AG04450 (cell line): ENCODE measurements around the gene ITK. TPM values are rescaled to one million over a fixed set of nuclear protein-coding genes. Genes with fewer than 3 reads are reported as not detected.

Experiments used
- CTCF ChIA-PET: fragments of 300-600, 350-600 bp; formaldehyde crosslinking; extraction: SDS; loops from one replicate; lab custom pipeline; 2022; ENCODE audit warnings: antibody characterized with exemption, inconsistent platforms; lab: Charles Lee
- POLR2A ChIA-PET: fragments of 350-600 bp; formaldehyde crosslinking; extraction: SDS; loops from one replicate; lab custom pipeline; 2021; ENCODE audit warnings: antibody characterized with exemption, inconsistent platforms; lab: Yijun Ruan, JAX
- DNase-seq: peaks from one replicate; pipeline ENCODE4 v3.0.0-alpha.2; 2011; ENCODE audit warnings: low read depth, low spot score
- H3K27ac ChIP-seq: one replicate; pipeline ENCODE4 v1.5.1; 2012; ENCODE audit warnings: low read depth, low read length, control low read depth
- H3K27me3 ChIP-seq: one replicate; pipeline ENCODE4 v1.6.0; 2012; ENCODE audit warnings: low read length; ENCODE audit not compliant: control insufficient read depth, insufficient read depth
- H3K4me3 ChIP-seq: 2 replicates; pipeline ENCODE4 v1.5.1; 2011; ENCODE audit warnings: mild to moderate bottlenecking, low read depth, low read length, control low read depth
- H3K9me3 ChIP-seq: 2 replicates; pipeline ENCODE4 v1.5.1; 2012; ENCODE audit warnings: low read length; ENCODE audit not compliant: control insufficient read depth, insufficient read depth
- polyA plus RNA-seq: library from polyadenylated mRNA; depleted of rRNA; stranded (reverse); fragments of >200 nt; gene quantifications from 2 replicates; pipeline ENCODE4 v1.2.3, GENCODE V29; 2011
- TF ChIP-seq, protein P1 (sequence below): IDR thresholded peaks from 2 replicates; pipeline ENCODE4 v1.5.1; 2011; ENCODE audit warnings: low read depth, low read length, control low read depth, inconsistent platforms

Gene ITK
- polyA plus RNA-seq, 1 experiment: not detected

- Histone ChIP-seq H3K27ac (no peak overlapping the region), H3K27me3 (no peaks in the 10 kb centered on the region), H3K4me3 (no peak overlapping the region), H3K9me3 (no peaks in the 10 kb centered on the region)
- TF ChIP-seq, protein P1, sequence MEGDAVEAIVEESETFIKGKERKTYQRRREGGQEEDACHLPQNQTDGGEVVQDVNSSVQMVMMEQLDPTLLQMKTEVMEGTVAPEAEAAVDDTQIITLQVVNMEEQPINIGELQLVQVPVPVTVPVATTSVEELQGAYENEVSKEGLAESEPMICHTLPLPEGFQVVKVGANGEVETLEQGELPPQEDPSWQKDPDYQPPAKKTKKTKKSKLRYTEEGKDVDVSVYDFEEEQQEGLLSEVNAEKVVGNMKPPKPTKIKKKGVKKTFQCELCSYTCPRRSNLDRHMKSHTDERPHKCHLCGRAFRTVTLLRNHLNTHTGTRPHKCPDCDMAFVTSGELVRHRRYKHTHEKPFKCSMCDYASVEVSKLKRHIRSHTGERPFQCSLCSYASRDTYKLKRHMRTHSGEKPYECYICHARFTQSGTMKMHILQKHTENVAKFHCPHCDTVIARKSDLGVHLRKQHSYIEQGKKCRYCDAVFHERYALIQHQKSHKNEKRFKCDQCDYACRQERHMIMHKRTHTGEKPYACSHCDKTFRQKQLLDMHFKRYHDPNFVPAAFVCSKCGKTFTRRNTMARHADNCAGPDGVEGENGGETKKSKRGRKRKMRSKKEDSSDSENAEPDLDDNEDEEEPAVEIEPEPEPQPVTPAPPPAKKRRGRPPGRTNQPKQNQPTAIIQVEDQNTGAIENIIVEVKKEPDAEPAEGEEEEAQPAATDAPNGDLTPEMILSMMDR: no peak
- POLR2A ChIA-PET: no interaction called here
- DNase-seq: no peak
- CTCF ChIA-PET: no interaction called here
Measured at GRCh38 chr5:157155297-157155696, 25.3 kb upstream of the ITK start.

- ChIA-PET POLR2A (no interaction called here), CTCF (interaction anchor here (0.6 to 2.2 kb wide), 3 partner anchors 9 to 1195 kb away, joined by 3 to 16 read pairs (median 3); no protein-coding TSS in a partner anchor)
- H3K27me3 ChIP-seq: no peaks in the 10 kb centered on the region
Measured at GRCh38 chr5:157157293-157157891, 23.2 kb upstream of the ITK start.

GRCh38 chr5:157159209-157159751, 21.4 kb upstream of the ITK start:
- no peaks in the 10 kb centered on the region for H3K27me3 ChIP-seq
- ChIA-PET CTCF (no interaction called here), POLR2A (no interaction called here)
- H3K4me3 ChIP-seq: no peak overlapping the region
- TF ChIP-seq, protein P1: no peak
- DNase-seq: no peak
- H3K27ac ChIP-seq: no peak overlapping the region
- H3K9me3 ChIP-seq: no peaks in the 10 kb centered on the region

More at GRCh38 chr5:157157293-157157891, 23.2 kb upstream of the ITK start:
- no peaks in the 10 kb centered on the region for H3K9me3 ChIP-seq
- no peak for DNase-seq
- TF ChIP-seq, protein P1: no peak
- H3K4me3 ChIP-seq: no peak overlapping the region
- no peak overlapping the region for H3K27ac ChIP-seq

DNA sequence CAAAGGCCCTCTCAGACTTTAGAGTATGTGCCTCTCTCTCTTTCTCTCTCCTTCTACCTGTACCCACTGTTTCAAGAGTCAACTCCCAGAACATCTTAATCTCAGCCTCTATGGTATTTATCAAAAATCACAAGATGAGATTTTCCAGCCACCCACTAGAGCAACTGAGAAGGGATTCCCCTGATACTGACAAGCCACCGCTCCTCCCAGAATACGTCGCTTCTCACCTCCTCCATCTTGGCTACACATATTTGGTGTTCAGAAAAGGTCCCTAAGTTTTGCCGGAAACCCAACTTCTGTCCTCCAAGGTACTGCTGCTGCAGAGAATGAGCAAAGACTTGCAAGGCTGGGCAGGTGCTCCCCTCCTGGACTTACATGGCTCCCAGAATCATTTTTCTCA, 20.6 kb upstream of the ITK start:
- H3K27me3 ChIP-seq: no peaks in the 10 kb centered on the region
- ChIA-PET POLR2A (no interaction called here), CTCF (no interaction called here)
- no peaks in the 10 kb centered on the region for H3K9me3 ChIP-seq
- no peak overlapping the region for H3K27ac ChIP-seq
- TF ChIP-seq, protein P1: no peak
- no peak overlapping the region for H3K4me3 ChIP-seq
- DNase-seq: no peak

- TF ChIP-seq, protein P1: no peak
- Histone ChIP-seq H3K9me3 (no peaks in the 10 kb centered on the region), H3K27ac (no peak overlapping the region), H3K27me3 (peaks cover 2% of the 10 kb centered on the region), H3K4me3 (no peak overlapping the region)
- ChIA-PET POLR2A (no interaction called here), CTCF (interaction anchor here (1.4 to 2.2 kb wide), 2 partner anchors 13 to 582 kb away, joined by 3 to 7 read pairs; partner anchors contain the start of gene LSM11)
- no peak for DNase-seq
Measured at GRCh38 chr5:157161996-157162395, 18.6 kb upstream of the ITK start.
